Panc1 (cell line): ENCODE data around the gene CPZ. TPM values are rescaled to one million over a fixed set of nuclear protein-coding genes. Genes with fewer than 3 reads are reported as not detected.

Experiments
- ATAC-seq: fragments of 200-7000 bp; cut with Tn5 transposase; 2 replicates; pipeline ENCODE4 v1.9.1; 2020; ENCODE audit warnings: mild to moderate bottlenecking, moderate library complexity
- BruUV-seq: library from RNA; stranded (reverse); fragments of 400-500 nt; replicated peaks from 2 replicates; lab custom pipeline; 2021; lab: Mats Ljungman, UMichigan
- CTCF ChIA-PET: fragments of 300-600 bp; sonication (Branson Sonifier 250); formaldehyde crosslinking; loops from one replicate; lab custom pipeline; 2022; ENCODE audit warnings: antibody characterized with exemption; lab: Charles Lee
- POLR2A ChIA-PET: fragments of 300-600 bp; sonication (Branson Sonifier 250); formaldehyde crosslinking; loops from one replicate; lab custom pipeline; 2022; ENCODE audit warnings: antibody characterized with exemption; lab: Charles Lee
- DNase-seq: peaks from one replicate; pipeline ENCODE4 v3.0.0-alpha.2; 2010; ENCODE audit warnings: low read depth, low spot score
- H3K27ac ChIP-seq: 2 replicates; pipeline ENCODE4 v1.5.1; 2011; ENCODE audit warnings: mild to moderate bottlenecking, low read length, inconsistent platforms
- H3K27me3 ChIP-seq: fragments of 200-500 bp; sonication (Bioruptor generic); 2 replicates; pipeline ENCODE4 v1.6.0; 2014; ENCODE audit warnings: low read length, inconsistent platforms; ENCODE audit not compliant: control insufficient read depth, insufficient read depth
- H3K36me3 ChIP-seq: fragments of 200-500 bp; sonication (Bioruptor generic); 2 replicates; pipeline ENCODE4 v1.5.1; 2014; ENCODE audit warnings: inconsistent platforms, mild to moderate bottlenecking, low read length, moderate library complexity; ENCODE audit not compliant: control insufficient read depth, insufficient read depth
- H3K4me1 ChIP-seq: 2 replicates; pipeline ENCODE4 v1.5.1; 2011; ENCODE audit warnings: inconsistent platforms, mild to moderate bottlenecking, low read length, moderate library complexity; ENCODE audit not compliant: control insufficient read depth, insufficient read depth
- H3K4me3 ChIP-seq, 2 experiments: 2 replicates each; pipeline ENCODE4 v1.5.1; 2011 to 2012; ENCODE audit warnings: low read depth in 2 of 2, low read length in 2 of 2, mild to moderate bottlenecking in 2 of 2, inconsistent platforms in 1 of 2, moderate library complexity in 1 of 2
- H3K9me3 ChIP-seq: fragments of 200-500 bp; sonication (Bioruptor generic); 2 replicates; pipeline ENCODE4 v1.5.1; 2014; ENCODE audit warnings: low read depth, mild to moderate bottlenecking, inconsistent platforms, low read length, moderate library complexity; ENCODE audit not compliant: control insufficient read depth, insufficient read depth
- CTCF ChIP-seq: fragments of 450-650 bp; IDR thresholded peaks from 2 replicates; pipeline ENCODE4 v1.5.1; 2017; ENCODE audit warnings: mild to moderate bottlenecking
- POLR2AphosphoS5 ChIP-seq: IDR thresholded peaks from 2 replicates; pipeline ENCODE4 v1.6.1; 2012; ENCODE audit warnings: mild to moderate bottlenecking, low read depth, low read length, moderate library complexity
- REST ChIP-seq, 2 experiments: IDR thresholded peaks; 2 replicates each; pipeline ENCODE4 v1.6.1; 2011 to 2012; ENCODE audit warnings: low read depth in 2 of 2, control low read depth in 1 of 2, low read length in 1 of 2, mild to moderate bottlenecking in 1 of 2, moderate library complexity in 1 of 2; ENCODE audit not compliant: insufficient read depth in 1 of 2
- SIN3A ChIP-seq: IDR thresholded peaks from 2 replicates; pipeline ENCODE4 v1.6.1; 2012; ENCODE audit warnings: low read depth, mild to moderate bottlenecking, low read length, moderate library complexity, borderline replicate concordance; ENCODE audit not compliant: insufficient read depth
- TCF7L2 ChIP-seq: IDR thresholded peaks from 2 replicates; pipeline ENCODE4 v1.6.1; 2011; ENCODE audit warnings: mild to moderate bottlenecking, low read depth, low read length, inconsistent platforms
- in situ Hi-C: cut with HindIII; loops from 2 replicates; pipeline ENCODE4 v1.10.0; 2016; ENCODE audit warnings: low sequenced_read_pairs, low pct_unique_long_range_greater_than_20kb
- intact Hi-C: fragments of 100-400 bp; cut with micrococcal nuclease; formaldehyde crosslinking; loops from one replicate; pipeline ENCODE4 v1.10.0; 2022; ENCODE audit not compliant: unreplicated experiment
- total RNA-seq: library from RNA; stranded (reverse); gene quantifications from one replicate; pipeline ENCODE4 v1.2.1, GENCODE V29; 2021; ENCODE audit not compliant: unreplicated experiment

Gene CPZ
- total RNA-seq, 1 experiment from 2014 or later, result 0.15 TPM

- TF ChIP-seq SIN3A (no peak), CTCF (no peak), POLR2AphosphoS5 (no peak), TCF7L2 (no peak), REST (IDR thresholded peaks at IDR 0.05; ENCODE audit: insufficient read depth in 1 of 2, low read depth in 2 of 2, low read length in 1 of 2) (no peak)
- DNase-seq, result no peak
- H3K36me3 ChIP-seq, result no peaks in the 10 kb centered on the region
- intact Hi-C loops, result no loop called here
- H3K27ac ChIP-seq, result no peak overlapping the region
- H3K4me3 ChIP-seq, result no peak overlapping the region
- H3K4me1 ChIP-seq, result no peaks in the 10 kb centered on the region
- no peaks in the 10 kb centered on the region for H3K9me3 ChIP-seq
- in situ Hi-C loops, result no loop called here
- no peaks in the 10 kb centered on the region; the same call in 1 of the 2 replicates for H3K27me3 ChIP-seq
- no TSS peak for BruUV-seq
- ChIA-PET CTCF (no interaction called here), POLR2A (no interaction called here)
- no peak for ATAC-seq
Observed at GRCh38 chr4:8640816-8641215, 48.3 kb downstream of the CPZ start.

- no peak for ATAC-seq
Observed at GRCh38 chr4:8641256-8641655, 48.7 kb downstream of the CPZ start.

More at GRCh38 chr4:8641256-8641655, 48.7 kb downstream of the CPZ start:
- ChIA-PET POLR2A (no interaction called here), CTCF (no interaction called here)
- H3K4me3 ChIP-seq, result no peak overlapping the region
- intact Hi-C loops, result no loop called here
- no TSS peak for BruUV-seq
- in situ Hi-C loops, result no loop called here
- no peaks in the 10 kb centered on the region; the same call in 1 of the 2 replicates for H3K27me3 ChIP-seq
- no peak for DNase-seq
- H3K27ac ChIP-seq, result no peak overlapping the region
- H3K36me3 ChIP-seq, result no peaks in the 10 kb centered on the region
- H3K9me3 ChIP-seq, result no peaks in the 10 kb centered on the region
- no peak for TF ChIP-seq POLR2AphosphoS5
- no peak for TF ChIP-seq TCF7L2
- no peak for TF ChIP-seq CTCF
- no peaks in the 10 kb centered on the region for H3K4me1 ChIP-seq
